H1 (cell line): ENCODE data around the gene CDH12. TPM values are rescaled to one million over a fixed set of nuclear protein-coding genes. Genes with fewer than 3 reads are reported as not detected.

Experiments
- CTCF ChIA-PET: fragments of 300-600 bp; sonication (Branson Sonifier 250); formaldehyde crosslinking; loops from one replicate; lab custom pipeline; 2021; ENCODE audit not compliant: partially characterized antibody; lab: Charles Lee
- POLR2A ChIA-PET: fragments of 300-600 bp; sonication (Branson Sonifier 250); formaldehyde crosslinking; loops from one replicate; lab custom pipeline; 2021; ENCODE audit warnings: inconsistent platforms; ENCODE audit not compliant: partially characterized antibody; lab: Charles Lee
- DNase-seq, 2 experiments: peaks; one replicate each; pipeline versions ENCODE4 v3.0.0 to v3.0.0-alpha.2; 2010 to 2022; ENCODE audit warnings: low spot score in 2 of 2, low read depth in 1 of 2, mixed read lengths in 1 of 2
- FAIRE-seq: peaks from 2 replicates; lab custom pipeline; 2011; peaks lifted over from hg19 to GRCh38; lab: Jason Lieb, UNC
- H2AFZ ChIP-seq: 2 replicates; pipeline ENCODE4 v1.8.1; 2012; ENCODE audit warnings: low read length, inconsistent platforms
- H2AK5ac ChIP-seq: 2 replicates; pipeline ENCODE4 v1.6.1; 2013; ENCODE audit warnings: low read depth, low read length
- H2BK120ac ChIP-seq: replicated peaks from 2 replicates; pipeline ENCODE3; 2013; ENCODE audit warnings: low read depth, low read length, inconsistent platforms
- H2BK12ac ChIP-seq: 2 replicates; pipeline ENCODE4 v1.6.1; 2013; ENCODE audit warnings: low read depth, low read length
- H2BK15ac ChIP-seq: 2 replicates; pipeline ENCODE4 v1.6.1; 2013; ENCODE audit warnings: low read length
- H2BK20ac ChIP-seq: 2 replicates; pipeline ENCODE4 v1.6.1; 2013; ENCODE audit warnings: low read length
- H2BK5ac ChIP-seq: 2 replicates; pipeline ENCODE4 v1.6.1; 2013; ENCODE audit warnings: low read depth, low read length
- H3K14ac ChIP-seq: 2 replicates; pipeline ENCODE4 v1.6.1; 2013; ENCODE audit warnings: inconsistent platforms; ENCODE audit not compliant: insufficient read length
- H3K18ac ChIP-seq: 2 replicates; pipeline ENCODE4 v1.6.1; 2013; ENCODE audit warnings: low read length; ENCODE audit errors: extremely low read depth
- H3K23ac ChIP-seq: 2 replicates; pipeline ENCODE4 v1.6.1; 2013; ENCODE audit warnings: inconsistent platforms; ENCODE audit not compliant: insufficient read length
- H3K23me2 ChIP-seq: 2 replicates; pipeline ENCODE4 v1.6.1; 2013; ENCODE audit warnings: low read depth, low read length
- H3K27ac ChIP-seq: 2 replicates; pipeline ENCODE4 v1.6.1; 2011; ENCODE audit warnings: low read depth, low read length, inconsistent platforms
- H3K27me3 ChIP-seq, 4 experiments: replicated peaks in 1 of 4; 1 replicate in 1 of 4; 2 replicates in 3 of 4; pipeline versions ENCODE4 v1.6.1 to v1.8.1; 2011 to 2013; ENCODE audit warnings: low read length in 3 of 4, mild to moderate bottlenecking in 3 of 4, inconsistent platforms in 2 of 4, mixed read lengths in 2 of 4, moderate library complexity in 1 of 4; ENCODE audit not compliant: control insufficient read depth in 3 of 4, insufficient read depth in 3 of 4; ENCODE audit errors: extremely low read depth in 1 of 4
- H3K36me3 ChIP-seq, 4 experiments: 2 replicates each; pipeline versions ENCODE4 v1.6.1 to v1.8.1; 2011 to 2013; ENCODE audit warnings: mild to moderate bottlenecking in 4 of 4, low read length in 3 of 4, moderate library complexity in 2 of 4, control low read depth in 1 of 4, inconsistent platforms in 1 of 4; ENCODE audit not compliant: insufficient read depth in 4 of 4, control insufficient read depth in 2 of 4
- H3K4ac ChIP-seq: replicated peaks from 2 replicates; pipeline ENCODE3; 2013; ENCODE audit warnings: low read length, low read depth, mixed read lengths, inconsistent platforms; ENCODE audit not compliant: insufficient read length
- H3K4me1 ChIP-seq, 4 experiments: replicated peaks in 1 of 4; 1 replicate in 1 of 4; 2 replicates in 3 of 4; pipeline versions ENCODE4 v1.6.1 to v1.8.1; 2011 to 2013; ENCODE audit warnings: low read length in 3 of 4, inconsistent platforms in 2 of 4, mixed read lengths in 1 of 4; ENCODE audit not compliant: insufficient read depth in 4 of 4, control insufficient read depth in 3 of 4
- H3K4me2 ChIP-seq, 2 experiments: 2 replicates each; pipeline versions ENCODE4 v1.6.1 to v1.8.1; 2011 to 2013; ENCODE audit warnings: low read depth in 2 of 2, low read length in 2 of 2, control low read depth in 1 of 2, inconsistent platforms in 1 of 2, mild to moderate bottlenecking in 1 of 2; ENCODE audit not compliant: insufficient read depth in 1 of 2
- H3K4me3 ChIP-seq, 4 experiments: fragments of 200-600, 300-600 bp in 1 of 4; sonication (generic), shearing (Covaris generic), sonication (Bioruptor Twin) in 1 of 4; 2 replicates each; pipeline versions ENCODE4 v1.5.1 to v1.8.1; 2011 to 2016; ENCODE audit warnings: low read length in 4 of 4, low read depth in 3 of 4, control low read depth in 2 of 4, inconsistent platforms in 2 of 4, mild to moderate bottlenecking in 2 of 4, mixed read lengths in 1 of 4, moderate library complexity in 1 of 4; ENCODE audit not compliant: insufficient read depth in 2 of 4; ENCODE audit errors: extremely low read depth in 1 of 4
- H3K56ac ChIP-seq: replicated peaks from 2 replicates; pipeline ENCODE3; 2013; ENCODE audit warnings: low read depth, mild to moderate bottlenecking, mixed read lengths, low read length, inconsistent platforms; ENCODE audit not compliant: insufficient read length
- H3K79me1 ChIP-seq: 2 replicates; pipeline ENCODE4 v1.6.1; 2013; ENCODE audit warnings: low read depth, low read length, control low read depth
- H3K79me2 ChIP-seq, 2 experiments: 2 replicates each; pipeline versions ENCODE4 v1.6.1 to v1.8.1; 2012 to 2013; ENCODE audit warnings: low read length in 2 of 2, mild to moderate bottlenecking in 2 of 2, inconsistent platforms in 1 of 2; ENCODE audit not compliant: insufficient read depth in 2 of 2, control insufficient read depth in 1 of 2
- H3K9ac ChIP-seq, 4 experiments: replicated peaks in 1 of 4; 1 replicate in 1 of 4; 2 replicates in 3 of 4; pipeline versions ENCODE4 v1.6.1 to v1.8.1; 2011 to 2013; ENCODE audit warnings: low read depth in 3 of 4, low read length in 3 of 4, control low read depth in 2 of 4, mild to moderate bottlenecking in 2 of 4, moderate library complexity in 2 of 4, inconsistent platforms in 1 of 4; ENCODE audit errors: extremely low read depth in 1 of 4
- H3K9me3 ChIP-seq, 2 experiments: 2 replicates each; pipeline versions ENCODE4 v1.6.1 to v1.8.1; 2012 to 2013; ENCODE audit warnings: mild to moderate bottlenecking in 2 of 2, moderate library complexity in 2 of 2, control low read depth in 1 of 2, inconsistent platforms in 1 of 2, low read depth in 1 of 2, low read length in 1 of 2, mixed read lengths in 1 of 2; ENCODE audit not compliant: insufficient read depth in 2 of 2
- H4K20me1 ChIP-seq, 2 experiments: replicated peaks in 1 of 2; 2 replicates each; pipeline versions ENCODE3 to v1.8.1; 2011 to 2013; ENCODE audit warnings: inconsistent platforms in 2 of 2, low read length in 2 of 2, mild to moderate bottlenecking in 1 of 2; ENCODE audit not compliant: insufficient read depth in 2 of 2, control insufficient read depth in 1 of 2
- H4K5ac ChIP-seq: 2 replicates; pipeline ENCODE4 v1.6.1; 2013; ENCODE audit warnings: low read length, low read depth, mixed read lengths, inconsistent platforms; ENCODE audit not compliant: insufficient read length
- H4K8ac ChIP-seq: 2 replicates; pipeline ENCODE4 v1.8.0; 2013; ENCODE audit warnings: mild to moderate bottlenecking, moderate library complexity, low read length, inconsistent platforms; ENCODE audit not compliant: insufficient read depth; ENCODE audit errors: extremely low read depth
- H4K91ac ChIP-seq: replicated peaks from 2 replicates; pipeline ENCODE3; 2013; ENCODE audit warnings: low read length, mixed read lengths, inconsistent platforms; ENCODE audit not compliant: insufficient read length
- CHD1 ChIP-seq: IDR thresholded peaks from 2 replicates; pipeline ENCODE4 v1.6.1; 2012; ENCODE audit warnings: low read depth, low read length, improper control_type of control experiment
- FOSL1 ChIP-seq: IDR thresholded peaks from 2 replicates; pipeline ENCODE4 v1.6.1; 2011; ENCODE audit warnings: mild to moderate bottlenecking, low read depth, low read length, moderate library complexity; ENCODE audit not compliant: insufficient read depth
- GTF2F1 ChIP-seq: IDR thresholded peaks from 2 replicates; pipeline ENCODE4 v1.6.1; 2012; ENCODE audit warnings: low read depth, low read length, improper control_type of control experiment, borderline replicate concordance
- RNF2 ChIP-seq: fragments of 200-900, 300-1000 bp; sonication (generic); IDR thresholded peaks from 2 replicates; pipeline ENCODE4 v1.7.1; 2016; ENCODE audit warnings: borderline replicate concordance, low read depth, mild to moderate bottlenecking, antibody characterized with exemption, low read length; ENCODE audit not compliant: poor library complexity, severe bottlenecking; ENCODE audit errors: missing control alignments
- RXRA ChIP-seq: IDR thresholded peaks from 2 replicates; pipeline ENCODE4 v1.6.1; 2011; ENCODE audit warnings: low read depth, mild to moderate bottlenecking, low read length, moderate library complexity; ENCODE audit not compliant: insufficient read depth
- SRF ChIP-seq: IDR thresholded peaks from 2 replicates; pipeline ENCODE4 v1.6.1; 2011; ENCODE audit warnings: mild to moderate bottlenecking, low read depth, low read length, moderate library complexity
- TCF12 ChIP-seq: IDR thresholded peaks from 2 replicates; pipeline ENCODE4 v1.6.1; 2011; ENCODE audit warnings: low read depth, mild to moderate bottlenecking, low read length
- TEAD4 ChIP-seq: IDR thresholded peaks from 2 replicates; pipeline ENCODE4 v1.6.1; 2012; ENCODE audit warnings: low read depth, low read length, inconsistent platforms, mixed read lengths
- WGBS, 2 experiments: shearing (Covaris generic) in 1 of 2; methylation state at CpG; one replicate each; pipeline versions ENCODE4 v1.1.6 to v1.1.7; 2013 to 2015; ENCODE audit warnings: low lambda C conversion rate in 2 of 2, mixed read lengths in 2 of 2, inconsistent platforms in 1 of 2, low coverage in 1 of 2, missing lambda C conversion rate in 1 of 2; ENCODE audit not compliant: insufficient replicate concordance in 2 of 2, insufficient coverage in 1 of 2, insufficient read length in 1 of 2; ENCODE audit errors: extremely low coverage in 1 of 2, missing lambda C conversion rate in 1 of 2; 5-methylcytosine and 5-hydroxymethylcytosine counted together
- polyA plus RNA-seq, 7 experiments: library from polyadenylated mRNA; depleted of rRNA in 3 of 7; stranded (reverse) in 5 of 7; unstranded in 2 of 7; fragments of >200 nt in 5 of 7; fragments of 200-250 nt in 2 of 7; gene quantifications; 1 replicate in 5 of 7; 2 replicates in 1 of 7; 4 replicates in 1 of 7; pipeline versions ENCODE4 v1.2.1 to v1.2.3, GENCODE V29; 2011 to 2013; ENCODE audit warnings: missing spikeins in 2 of 7, mixed read lengths in 2 of 7
- total RNA-seq: library from RNA; stranded (reverse); fragmentation: NEBNext Ultra II Directional; extraction: Animal tissue kit (Norgen Biotek cat#: 25700); gene quantifications from 2 replicates; pipeline ENCODE4 v1.2.1, GENCODE V29; 2021
- TF ChIP-seq, protein P1 (sequence below): IDR thresholded peaks from 2 replicates; pipeline ENCODE4 v1.6.1; 2011; ENCODE audit warnings: low read length, improper control_type of control experiment
- TF ChIP-seq, protein P2 (sequence below): IDR thresholded peaks from 2 replicates; pipeline ENCODE4 v1.6.1; 2012; ENCODE audit warnings: inconsistent platforms
- TF ChIP-seq, protein P3 (sequence below): IDR thresholded peaks from 2 replicates; pipeline ENCODE4 v1.6.1; 2012; ENCODE audit warnings: low read length, inconsistent platforms

The CDH12 gene
- total and polyA plus RNA-seq, 2 of the 8 experiments (the other 6 are each of a cell fraction or from before 2014, with no cell fraction given) = 0.03 TPM; not detected in 1

DNA sequence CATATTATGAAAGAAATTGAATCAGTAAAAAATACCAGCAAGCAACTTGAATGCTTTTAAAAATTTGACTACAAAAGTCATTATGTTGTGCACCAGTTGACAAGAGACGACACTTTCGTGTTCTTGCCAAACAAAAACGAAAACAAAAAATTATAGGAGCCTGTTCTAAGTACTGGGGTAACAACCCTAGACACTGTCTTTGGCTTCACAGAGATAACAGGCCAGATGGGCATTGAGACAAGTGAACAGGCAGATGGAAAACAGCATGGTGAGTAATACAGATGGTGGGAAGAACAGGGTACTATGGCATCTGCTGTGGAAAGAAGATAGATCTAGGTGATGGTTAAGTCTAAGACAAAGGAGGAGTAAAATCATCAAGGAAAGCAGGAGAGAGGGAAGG, 99.0 kb downstream of the CDH12 start:
- no peaks in the 10 kb centered on the region for H3K9me3 ChIP-seq
- no peak overlapping the region for H3K4ac ChIP-seq
- H3K18ac ChIP-seq = no peak overlapping the region
- H3K23me2 ChIP-seq = no peaks in the 10 kb centered on the region
- no peak for DNase-seq
- H3K4me3 ChIP-seq = no peak overlapping the region
- no peak overlapping the region for H3K23ac ChIP-seq
- H3K36me3 ChIP-seq = no peaks in the 10 kb centered on the region
- H2BK5ac ChIP-seq = no peak overlapping the region
- H3K4me2 ChIP-seq = no peak overlapping the region
- H3K79me1 ChIP-seq = no peaks in the 10 kb centered on the region
- H2BK15ac ChIP-seq = no peak overlapping the region
- H3K9ac ChIP-seq = peak overlapping the region in 1 of 4 experiments; percentile 34; a peak in 1 of 7 replicates
- no peaks in the 10 kb centered on the region for H4K20me1 ChIP-seq
- no peaks in the 10 kb centered on the region for H3K79me2 ChIP-seq
- H3K27me3 ChIP-seq = no peaks in the 10 kb centered on the region
- 97% methylated on average over 3 of the region's 3 CpGs; no CpG with 5 or more reads in 1 of the 2 experiments for WGBS, 2 experiments
- ChIA-PET CTCF (no interaction called here), POLR2A (no interaction called here)
- no peak overlapping the region for H2BK120ac ChIP-seq
- no peak for FAIRE-seq
- H3K56ac ChIP-seq = no peak overlapping the region
- H2BK20ac ChIP-seq = no peak overlapping the region
- H2AFZ ChIP-seq = peak overlapping the region; percentile 53; the same call in 1 of the 2 replicates
- no peak overlapping the region for H2BK12ac ChIP-seq
- H4K91ac ChIP-seq = no peak overlapping the region
- no peaks in the 10 kb centered on the region for H3K4me1 ChIP-seq
- H2AK5ac ChIP-seq = no peak overlapping the region
- no peak overlapping the region for H3K14ac ChIP-seq
- no peak overlapping the region for H4K8ac ChIP-seq
- H3K27ac ChIP-seq = no peak overlapping the region
- H4K5ac ChIP-seq = no peak overlapping the region
- no peak for TF ChIP-seq TEAD4
- no peak for TF ChIP-seq RXRA
- no peak for TF ChIP-seq RNF2
- TF ChIP-seq FOSL1 = no peak
- TF ChIP-seq, protein P1, sequence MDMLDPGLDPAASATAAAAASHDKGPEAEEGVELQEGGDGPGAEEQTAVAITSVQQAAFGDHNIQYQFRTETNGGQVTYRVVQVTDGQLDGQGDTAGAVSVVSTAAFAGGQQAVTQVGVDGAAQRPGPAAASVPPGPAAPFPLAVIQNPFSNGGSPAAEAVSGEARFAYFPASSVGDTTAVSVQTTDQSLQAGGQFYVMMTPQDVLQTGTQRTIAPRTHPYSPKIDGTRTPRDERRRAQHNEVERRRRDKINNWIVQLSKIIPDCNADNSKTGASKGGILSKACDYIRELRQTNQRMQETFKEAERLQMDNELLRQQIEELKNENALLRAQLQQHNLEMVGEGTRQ = no peak
- TF ChIP-seq TCF12 = no peak
- no peak for TF ChIP-seq GTF2F1
- TF ChIP-seq CHD1 = no peak
- TF ChIP-seq, protein P2, sequence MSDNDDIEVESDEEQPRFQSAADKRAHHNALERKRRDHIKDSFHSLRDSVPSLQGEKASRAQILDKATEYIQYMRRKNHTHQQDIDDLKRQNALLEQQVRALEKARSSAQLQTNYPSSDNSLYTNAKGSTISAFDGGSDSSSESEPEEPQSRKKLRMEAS = no peak
- TF ChIP-seq, protein P3, sequence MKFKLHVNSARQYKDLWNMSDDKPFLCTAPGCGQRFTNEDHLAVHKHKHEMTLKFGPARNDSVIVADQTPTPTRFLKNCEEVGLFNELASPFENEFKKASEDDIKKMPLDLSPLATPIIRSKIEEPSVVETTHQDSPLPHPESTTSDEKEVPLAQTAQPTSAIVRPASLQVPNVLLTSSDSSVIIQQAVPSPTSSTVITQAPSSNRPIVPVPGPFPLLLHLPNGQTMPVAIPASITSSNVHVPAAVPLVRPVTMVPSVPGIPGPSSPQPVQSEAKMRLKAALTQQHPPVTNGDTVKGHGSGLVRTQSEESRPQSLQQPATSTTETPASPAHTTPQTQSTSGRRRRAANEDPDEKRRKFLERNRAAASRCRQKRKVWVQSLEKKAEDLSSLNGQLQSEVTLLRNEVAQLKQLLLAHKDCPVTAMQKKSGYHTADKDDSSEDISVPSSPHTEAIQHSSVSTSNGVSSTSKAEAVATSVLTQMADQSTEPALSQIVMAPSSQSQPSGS = no peak
- TF ChIP-seq SRF = no peak
